Measurements from ENCODE around the gene PHLPP1.
"Not testable (repeated sequence)": the region's sequence is repeated elsewhere in the genome, so short reads cannot be mapped to it uniquely, and the experiment has no call there.

The PHLPP1 gene

GRCh38 chr18:62776024-62776570 lies 60.8 kb downstream of the PHLPP1 start:
- no peak for DNase-seq

DNA sequence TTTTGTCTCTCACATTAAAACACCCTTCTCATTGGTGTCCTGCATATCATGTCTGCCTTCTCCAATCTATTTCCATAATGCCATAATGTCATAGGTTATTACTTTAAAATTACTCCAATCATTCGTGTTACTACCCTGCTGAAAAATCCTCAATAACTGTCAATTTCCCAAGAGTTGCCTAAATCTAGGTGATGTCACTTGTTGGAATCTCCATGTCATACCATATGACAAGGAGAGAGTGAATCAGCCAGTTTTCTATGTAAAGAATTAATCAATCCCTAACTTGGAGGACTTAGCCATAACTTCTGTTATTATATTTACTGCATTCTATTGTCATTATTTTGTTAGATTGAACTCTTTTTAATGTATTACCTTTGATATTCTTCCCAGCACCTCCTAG lies 62.5 kb downstream of the PHLPP1 start:
- DNase-seq, result no peak

DNA sequence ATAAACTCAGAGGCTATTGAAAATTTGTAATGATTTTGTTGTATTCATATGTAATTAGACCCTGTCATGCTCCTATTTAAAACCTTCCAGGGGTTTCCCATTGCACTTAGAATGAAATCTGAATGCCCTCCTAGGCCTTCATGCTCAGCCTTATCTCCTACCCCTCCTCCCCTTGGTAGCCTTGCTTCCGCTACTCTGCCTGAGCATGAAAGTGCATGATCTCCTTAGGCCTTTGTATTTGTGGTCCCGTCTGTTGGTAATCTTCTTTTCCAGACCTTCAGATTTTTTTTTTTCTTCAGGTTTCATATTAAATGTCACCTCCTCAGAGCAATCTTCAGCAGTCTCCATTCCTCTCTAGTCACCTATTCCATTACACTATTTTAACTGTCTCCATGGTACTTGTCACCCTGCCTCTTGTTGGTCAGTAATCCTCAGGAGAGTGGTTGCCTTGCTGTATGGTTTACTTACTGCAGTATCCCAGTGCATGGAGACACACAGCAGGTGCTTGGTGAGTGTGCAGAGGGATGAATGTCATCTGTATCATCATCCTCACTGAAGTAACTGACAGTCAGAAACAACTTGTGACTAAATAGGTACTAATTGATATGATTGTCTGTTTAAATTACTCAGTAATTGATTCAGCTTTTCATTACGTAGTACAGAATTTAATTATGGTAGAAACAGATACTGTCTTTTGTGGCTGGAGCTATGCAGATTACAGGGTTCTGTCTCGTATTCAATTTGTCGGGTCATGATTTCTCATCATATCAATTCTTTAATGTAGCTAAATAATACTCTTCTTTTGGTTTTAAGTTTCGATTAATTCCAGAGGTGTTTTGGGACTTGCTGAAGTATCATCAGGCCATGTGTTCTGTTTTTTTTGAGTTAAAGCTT lies 63.9 kb downstream of the PHLPP1 start:
- no peak for DNase-seq

DNA sequence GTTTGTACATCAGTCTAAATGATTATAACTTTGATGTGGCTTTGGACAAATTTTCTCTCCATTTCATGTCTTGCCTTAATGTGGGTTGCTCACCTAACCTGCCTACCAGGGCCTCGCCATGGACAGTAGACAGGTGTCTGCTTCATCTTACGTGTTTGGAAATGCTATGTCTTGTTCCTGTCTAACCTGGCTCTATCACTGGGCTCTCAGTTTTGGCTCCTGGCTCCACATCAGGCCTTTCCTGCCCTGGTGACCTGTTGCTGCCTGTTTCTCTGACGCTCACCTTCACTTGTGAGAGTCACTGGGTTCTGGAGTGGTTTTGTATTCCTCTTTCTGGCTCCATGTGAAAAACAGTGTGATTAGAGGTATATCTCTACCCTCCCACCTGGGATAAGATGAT lies 65.9 kb downstream of the PHLPP1 start:
- DNase-seq, result no peak

DNA sequence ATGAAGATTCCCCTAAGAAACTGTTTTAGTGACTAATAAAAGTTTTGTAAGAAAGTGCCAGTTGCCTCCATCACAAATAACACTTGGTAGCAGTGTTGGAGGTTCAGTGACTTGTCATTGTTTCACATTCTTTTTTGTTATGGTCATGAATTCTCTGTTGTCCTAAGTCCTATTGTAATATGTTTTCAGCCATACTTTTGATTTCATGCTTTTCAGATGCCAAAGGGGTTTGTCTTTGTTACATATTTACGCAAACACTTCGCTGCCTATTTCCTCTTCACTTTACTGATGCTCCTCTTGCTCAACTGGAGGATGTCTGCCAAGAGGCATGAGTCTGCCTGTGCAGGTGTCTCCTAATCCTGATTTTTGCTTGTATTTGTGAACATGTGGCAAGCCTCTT lies 66.6 kb downstream of the PHLPP1 start:
- no peak for DNase-seq

- DNase-seq, result no peak
These were observed 69.1 kb downstream of the PHLPP1 start for GRCh38 chr18:62784338-62784965.

GRCh38 chr18:62784966-62785413 lies 69.6 kb downstream of the PHLPP1 start:
- no peak for DNase-seq

GRCh38 chr18:62786689-62787088 lies 71.3 kb downstream of the PHLPP1 start:
- no peak for DNase-seq

GRCh38 chr18:62788111-62788510 lies 72.8 kb downstream of the PHLPP1 start:
- DNase-seq, result no peak

DNA sequence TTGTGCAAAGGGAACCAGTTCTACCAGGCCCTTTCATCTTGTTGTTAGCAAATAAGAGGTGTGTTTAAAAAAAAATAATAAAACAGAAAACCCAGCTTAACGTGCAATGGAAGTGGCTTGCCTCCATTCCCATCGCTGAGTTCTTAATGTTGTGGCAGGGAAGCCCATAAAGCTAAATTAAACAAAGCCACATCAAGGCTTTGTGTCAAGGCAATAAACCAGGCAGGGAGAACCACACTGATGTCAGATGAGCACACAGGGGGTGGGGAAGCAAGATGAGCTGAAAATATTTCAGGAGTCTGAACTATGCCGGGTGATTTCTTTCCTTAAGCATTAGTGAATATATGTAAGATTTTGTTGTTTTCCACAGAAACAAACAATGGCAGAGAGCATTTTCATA lies 73.5 kb downstream of the PHLPP1 start:
- no peak for DNase-seq

GRCh38 chr18:62790871-62791772 lies 75.8 kb downstream of the PHLPP1 start:
- no peak for DNase-seq

DNA sequence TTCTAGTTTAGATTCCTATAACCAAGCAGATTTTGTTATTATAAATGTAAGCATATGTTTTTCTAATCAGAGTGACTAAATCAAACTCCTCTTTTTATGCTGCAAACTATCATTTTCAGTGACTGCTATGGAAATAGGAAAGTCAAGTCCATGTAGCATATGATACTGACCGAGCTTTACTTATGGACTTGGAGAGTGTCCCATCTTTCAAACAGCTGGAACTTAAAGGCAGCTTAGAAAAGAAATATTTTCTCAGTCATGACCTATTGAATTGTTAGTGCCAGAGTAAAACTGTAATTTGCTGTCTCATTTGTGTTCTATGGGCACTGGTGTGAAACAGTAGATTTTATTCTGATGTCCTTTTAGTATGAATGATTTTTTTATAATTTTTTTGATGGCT lies 76.7 kb downstream of the PHLPP1 start:
- no peak for DNase-seq

DNA sequence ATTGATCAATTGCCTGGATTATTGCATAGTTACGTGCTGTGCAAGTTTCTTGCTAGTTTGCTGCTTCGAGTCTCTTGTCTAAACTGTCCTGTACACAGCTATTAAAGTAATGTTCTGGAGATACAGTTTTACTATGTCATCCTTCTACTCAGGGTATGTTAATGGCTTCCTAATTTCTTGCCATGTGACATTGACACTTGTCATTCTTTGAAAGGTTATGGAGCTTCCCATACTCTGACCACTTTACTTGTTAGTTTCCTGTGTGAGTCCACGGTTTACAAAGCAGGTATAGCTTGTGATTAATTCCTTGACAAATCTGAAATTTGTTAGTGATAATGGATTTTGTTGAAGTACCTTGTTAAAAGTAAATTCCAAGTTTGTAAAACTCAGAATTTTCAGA lies 80.5 kb downstream of the PHLPP1 start:
- no peak for DNase-seq

DNA sequence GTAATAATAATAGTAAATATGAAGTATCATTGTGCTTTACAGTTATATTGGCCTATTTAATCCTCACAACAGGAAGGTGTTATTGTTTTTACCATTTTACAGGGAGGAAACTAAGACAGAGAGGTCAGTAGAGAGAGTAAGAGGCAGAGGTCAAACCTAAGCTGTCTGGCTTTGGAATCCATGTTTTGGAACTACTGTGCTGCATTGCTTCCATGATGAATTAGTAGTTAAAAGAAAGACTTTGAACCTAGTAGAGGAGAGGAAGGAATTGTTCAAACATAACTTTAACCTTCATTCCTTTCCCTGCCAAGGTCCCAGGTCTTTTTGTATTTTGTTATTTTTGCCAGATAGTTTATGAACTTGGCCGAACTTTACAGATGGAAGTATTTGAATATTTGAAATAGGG lies 80.9 kb downstream of the PHLPP1 start:
- DNase-seq, result no peak

- DNase-seq, result no peak
These were observed 82.0 kb downstream of the PHLPP1 start for GRCh38 chr18:62797329-62797728.

DNA sequence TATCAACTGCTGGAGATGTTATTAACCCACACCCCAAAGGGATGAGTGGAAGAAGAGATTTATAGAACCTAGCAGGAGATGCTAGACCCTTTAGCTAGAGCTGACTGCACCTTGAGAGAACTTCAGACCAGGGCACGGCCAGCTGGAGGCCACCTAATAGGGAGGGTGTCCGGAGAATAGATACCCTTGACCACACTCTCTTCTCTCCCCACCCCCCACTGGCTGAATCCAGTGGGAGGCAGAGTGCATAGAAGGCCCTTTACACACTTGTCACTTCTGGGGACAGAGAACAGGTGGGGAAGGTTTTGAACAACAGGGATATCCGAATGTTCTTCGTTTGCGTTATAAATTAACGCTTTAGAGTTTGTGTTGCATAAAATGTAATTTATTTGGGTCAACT lies 84.6 kb downstream of the PHLPP1 start:
- no peak for DNase-seq

- DNase-seq, result no peak
These were observed 87.2 kb downstream of the PHLPP1 start for GRCh38 chr18:62802523-62802922.

GRCh38 chr18:62807396-62807795 lies 92.1 kb downstream of the PHLPP1 start:
- no peak for DNase-seq

DNA sequence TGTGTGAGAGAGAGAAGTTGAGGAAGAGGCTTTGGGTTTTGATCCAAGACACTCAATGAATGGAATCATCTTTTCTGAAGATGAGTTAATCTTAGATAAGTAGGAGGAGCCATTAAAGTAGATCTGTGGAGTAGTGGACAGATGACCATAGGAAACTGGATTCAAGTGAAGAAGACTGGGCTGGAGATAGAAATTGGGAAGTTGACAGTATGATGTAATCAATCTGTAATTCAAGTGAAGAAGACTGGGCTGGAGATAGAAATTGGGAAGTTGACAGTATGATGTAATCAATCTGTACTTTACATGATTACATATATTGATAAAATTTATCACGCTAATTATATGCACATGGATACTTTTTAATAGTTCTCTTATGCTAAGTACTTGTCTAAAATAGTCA lies 92.8 kb downstream of the PHLPP1 start:
- no peak for DNase-seq

DNA sequence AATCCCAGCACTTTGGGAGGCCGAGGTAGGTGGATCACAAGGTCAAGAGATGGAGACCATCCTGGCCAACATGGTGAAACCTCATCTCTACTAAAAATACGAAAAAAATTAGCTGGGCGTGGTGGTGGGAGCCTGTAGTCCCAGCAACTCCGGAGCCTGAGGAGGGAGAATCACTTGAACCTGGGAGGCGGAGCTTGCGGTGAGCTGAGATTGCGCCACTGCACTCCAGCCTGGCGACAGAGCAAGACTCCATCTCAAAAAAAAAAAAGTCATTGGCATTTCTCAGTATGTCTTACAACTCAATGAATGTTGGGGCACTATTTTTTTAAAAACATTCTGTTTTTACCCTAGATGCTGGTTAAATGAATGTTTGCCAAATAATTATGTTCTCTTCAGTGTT lies 94.1 kb downstream of the PHLPP1 start:
- DNase-seq, result not testable (repeated sequence)

GRCh38 chr18:62809900-62810299 lies 94.6 kb downstream of the PHLPP1 start:
- DNase-seq, result no peak

GRCh38 chr18:62810682-62811081 lies 95.3 kb downstream of the PHLPP1 start:
- no peak for DNase-seq

DNA sequence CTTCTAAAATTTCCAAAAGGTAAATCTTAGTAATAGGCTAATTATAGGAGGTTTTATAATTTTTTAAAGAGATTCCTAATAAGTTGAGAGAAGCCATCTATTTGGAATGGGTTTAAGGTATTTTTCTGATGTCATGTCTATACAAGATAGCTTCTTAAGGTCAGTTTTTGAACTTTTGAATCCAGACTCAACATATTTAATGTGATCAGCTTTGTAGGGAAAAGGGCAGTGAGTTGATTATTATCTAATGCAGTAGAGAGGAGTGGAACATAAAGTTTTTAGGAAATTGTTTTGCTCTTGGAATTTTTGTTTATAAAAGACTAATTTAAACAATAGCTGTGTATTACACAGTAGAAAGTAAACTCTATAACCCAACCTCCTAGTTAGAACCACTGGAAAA lies 96.3 kb downstream of the PHLPP1 start:
- no peak for DNase-seq
